ENCODE results near the gene OLFML2A.

OLFML2A gene

GRCh38 chr9:124802426-124802825 is 25.5 kb downstream of the OLFML2A start:
- no peaks in the 10 kb centered on the region for H3K27me3 ChIP-seq (ENCODE audit: insufficient read depth, low read length)
- TF ChIP-seq CTCF (IDR thresholded peaks at IDR 0.05; ENCODE audit: low read length) (no peak), EZH2 (IDR thresholded peaks at IDR 0.05; ENCODE audit: borderline replicate concordance, low read length) (no peak)
- H2AFZ ChIP-seq (ENCODE audit: low read length), result no peak overlapping the region
- H3K79me2 ChIP-seq (ENCODE audit: insufficient read depth, low read length), result no peaks in the 10 kb centered on the region
- no peak overlapping the region for H3K4me2 ChIP-seq (ENCODE audit: low read length)
- no peaks in the 10 kb centered on the region for H3F3A ChIP-seq (ENCODE audit: insufficient read depth, low read length)
- no peaks in the 10 kb centered on the region; the same call in 1 of the 2 replicates for H3K36me3 ChIP-seq (ENCODE audit: insufficient read depth, low read length)
- no peaks in the 10 kb centered on the region for H3K9me2 ChIP-seq (ENCODE audit: low read depth, low read length)
- no peaks in the 10 kb centered on the region for H4K20me1 ChIP-seq (ENCODE audit: insufficient read depth, low read length)
- no peak overlapping the region for H3K4me3 ChIP-seq (ENCODE audit: low read depth, low read length, poor library complexity, severe bottlenecking)
- H3K9me3 ChIP-seq (ENCODE audit: low read length), result no peaks in the 10 kb centered on the region
- H3K4me1 ChIP-seq (ENCODE audit: insufficient read depth, low read length, severe bottlenecking), result peaks cover 9% of the 10 kb centered on the region
- H3K27ac ChIP-seq (ENCODE audit: low read depth, low read length, poor library complexity, severe bottlenecking), result no peak overlapping the region
- H3K9ac ChIP-seq (ENCODE audit: low read length), result no peak overlapping the region

- Histone ChIP-seq H3K27me3 (ENCODE audit: insufficient read depth, low read length) (no peaks in the 10 kb centered on the region), H4K20me1 (ENCODE audit: insufficient read depth, low read length) (no peaks in the 10 kb centered on the region), H3K9me2 (ENCODE audit: low read depth, low read length) (no peaks in the 10 kb centered on the region), H3K4me1 (ENCODE audit: insufficient read depth, low read length, severe bottlenecking) (peaks cover 9% of the 10 kb centered on the region), H3K9ac (ENCODE audit: low read length) (no peak overlapping the region), H3K79me2 (ENCODE audit: insufficient read depth, low read length) (no peaks in the 10 kb centered on the region), H3K27ac (ENCODE audit: low read depth, low read length, poor library complexity, severe bottlenecking) (no peak overlapping the region), H2AFZ (ENCODE audit: low read length) (no peak overlapping the region), H3F3A (ENCODE audit: insufficient read depth, low read length) (no peaks in the 10 kb centered on the region), H3K36me3 (ENCODE audit: insufficient read depth, low read length) (no peaks in the 10 kb centered on the region; the same call in 1 of the 2 replicates), H3K4me3 (ENCODE audit: low read depth, low read length, poor library complexity, severe bottlenecking) (no peak overlapping the region), H3K9me3 (ENCODE audit: low read length) (no peaks in the 10 kb centered on the region), H3K4me2 (ENCODE audit: low read length) (no peak overlapping the region)
- TF ChIP-seq EZH2 (IDR thresholded peaks at IDR 0.05; ENCODE audit: borderline replicate concordance, low read length) (no peak), CTCF (IDR thresholded peaks at IDR 0.05; ENCODE audit: low read length) (no peak)
These were observed 27.0 kb downstream of the OLFML2A start for GRCh38 chr9:124803911-124804310.

- H3K4me1 ChIP-seq (ENCODE audit: insufficient read depth, low read length, severe bottlenecking), result peaks cover 7% of the 10 kb centered on the region
These were observed 28.3 kb downstream of the OLFML2A start for GRCh38 chr9:124805186-124805585.

More at GRCh38 chr9:124805186-124805585, 28.3 kb downstream of the OLFML2A start:
- Histone ChIP-seq H3K4me3 (ENCODE audit: low read depth, low read length, poor library complexity, severe bottlenecking) (no peak overlapping the region), H3K9ac (ENCODE audit: low read length) (no peak overlapping the region), H3K79me2 (ENCODE audit: insufficient read depth, low read length) (no peaks in the 10 kb centered on the region), H4K20me1 (ENCODE audit: insufficient read depth, low read length) (no peaks in the 10 kb centered on the region), H3K27me3 (ENCODE audit: insufficient read depth, low read length) (no peaks in the 10 kb centered on the region), H3K36me3 (ENCODE audit: insufficient read depth, low read length) (0 out of 2 replicates have a peak, but pooled peaks cover 3% of the 10 kb centered on the region), H3K27ac (ENCODE audit: low read depth, low read length, poor library complexity, severe bottlenecking) (no peak overlapping the region), H2AFZ (ENCODE audit: low read length) (no peak overlapping the region), H3F3A (ENCODE audit: insufficient read depth, low read length) (no peaks in the 10 kb centered on the region), H3K4me2 (ENCODE audit: low read length) (no peak overlapping the region), H3K9me3 (ENCODE audit: low read length) (no peaks in the 10 kb centered on the region), H3K9me2 (ENCODE audit: low read depth, low read length) (no peaks in the 10 kb centered on the region)
- TF ChIP-seq EZH2 (IDR thresholded peaks at IDR 0.05; ENCODE audit: borderline replicate concordance, low read length), result no peak
- no peak for TF ChIP-seq CTCF (IDR thresholded peaks at IDR 0.05; ENCODE audit: low read length)

All from OCI-LY1 (cell line).